ENCODE data around the gene IDH3A.

The IDH3A gene

GRCh38 chr15:78216276-78217104 lies 67.3 kb downstream of the IDH3A start:
- no peak for DNase-seq (ENCODE audit: low read depth in 2 of 2)

GRCh38 chr15:78220713-78221112 lies 71.6 kb downstream of the IDH3A start:
- no peak for DNase-seq (ENCODE audit: low read depth in 2 of 2)

Measured in stimulated activated CD8-positive, alpha-beta memory T cell treated with anti-CD3 and anti-CD28 coated beads, Interleukin-15, amount 100 ng/mL, for 4 hours (primary cell).